Activated CD8-positive, alpha-beta memory T cell treated with anti-CD3 and anti-CD28 coated beads, Interleukin-2, amount 50 U/mL, for 48 hours (primary cell): ENCODE data around the gene HMGB2.

Source experiments
- DNase-seq: peaks from one replicate; pipeline ENCODE4 v3.0.0-alpha.2; 2020

Gene HMGB2

DNA sequence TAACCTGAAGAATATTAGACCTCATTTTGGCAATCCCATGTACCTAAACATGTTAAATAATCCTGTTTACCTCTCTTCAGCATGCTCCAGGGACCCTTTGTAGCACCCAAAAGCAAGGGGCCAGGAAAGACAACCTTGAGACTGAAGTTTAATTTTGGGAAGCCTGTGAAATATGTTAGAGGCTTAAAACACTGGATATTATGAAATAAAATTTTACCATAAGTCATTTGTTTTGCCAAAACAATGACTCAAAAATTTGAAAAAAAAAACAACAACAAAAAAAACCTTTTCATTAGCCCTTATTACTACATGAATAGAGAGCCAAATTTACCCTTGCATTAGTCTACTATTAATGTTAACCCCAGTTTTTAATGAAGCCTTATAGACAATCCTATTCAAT, 49.7 kb downstream of the HMGB2 start:
- DNase-seq = no peak

DNA sequence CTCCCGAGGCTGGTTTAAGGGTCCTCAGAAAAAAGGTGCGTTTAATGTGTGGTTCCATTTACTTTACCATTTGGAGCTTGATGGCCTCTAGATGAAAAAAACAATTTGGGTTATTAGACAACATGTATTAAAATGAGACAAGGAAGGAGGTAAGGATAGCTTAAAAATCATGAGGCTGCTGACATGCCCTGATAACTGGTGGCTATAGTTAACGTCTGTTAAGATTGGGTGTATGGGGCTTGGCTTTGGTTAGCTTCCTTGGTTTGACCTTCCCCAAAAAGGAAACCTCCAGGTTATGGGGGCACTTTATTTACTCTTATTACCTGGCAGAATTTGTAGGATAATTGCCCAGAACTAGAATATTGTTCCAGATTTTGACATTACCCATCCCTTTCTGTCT, 51.5 kb downstream of the HMGB2 start:
- no peak for DNase-seq

DNA sequence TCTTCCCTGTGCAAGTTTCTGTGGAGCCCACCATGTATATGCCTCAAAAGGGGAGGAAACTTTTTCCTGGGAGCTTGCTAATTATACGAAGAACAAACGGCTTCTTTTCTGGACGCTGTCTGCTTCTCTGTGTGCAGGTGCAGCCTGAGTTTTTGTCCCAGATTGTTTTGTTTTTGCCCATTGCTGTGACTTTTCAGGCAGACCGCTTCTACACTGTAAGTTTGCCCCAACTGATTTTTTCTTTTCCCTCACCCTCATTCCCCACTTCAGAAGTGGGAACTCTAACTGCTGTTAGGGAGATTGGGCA, 51.9 kb downstream of the HMGB2 start:
- DNase-seq = no peak

DNA sequence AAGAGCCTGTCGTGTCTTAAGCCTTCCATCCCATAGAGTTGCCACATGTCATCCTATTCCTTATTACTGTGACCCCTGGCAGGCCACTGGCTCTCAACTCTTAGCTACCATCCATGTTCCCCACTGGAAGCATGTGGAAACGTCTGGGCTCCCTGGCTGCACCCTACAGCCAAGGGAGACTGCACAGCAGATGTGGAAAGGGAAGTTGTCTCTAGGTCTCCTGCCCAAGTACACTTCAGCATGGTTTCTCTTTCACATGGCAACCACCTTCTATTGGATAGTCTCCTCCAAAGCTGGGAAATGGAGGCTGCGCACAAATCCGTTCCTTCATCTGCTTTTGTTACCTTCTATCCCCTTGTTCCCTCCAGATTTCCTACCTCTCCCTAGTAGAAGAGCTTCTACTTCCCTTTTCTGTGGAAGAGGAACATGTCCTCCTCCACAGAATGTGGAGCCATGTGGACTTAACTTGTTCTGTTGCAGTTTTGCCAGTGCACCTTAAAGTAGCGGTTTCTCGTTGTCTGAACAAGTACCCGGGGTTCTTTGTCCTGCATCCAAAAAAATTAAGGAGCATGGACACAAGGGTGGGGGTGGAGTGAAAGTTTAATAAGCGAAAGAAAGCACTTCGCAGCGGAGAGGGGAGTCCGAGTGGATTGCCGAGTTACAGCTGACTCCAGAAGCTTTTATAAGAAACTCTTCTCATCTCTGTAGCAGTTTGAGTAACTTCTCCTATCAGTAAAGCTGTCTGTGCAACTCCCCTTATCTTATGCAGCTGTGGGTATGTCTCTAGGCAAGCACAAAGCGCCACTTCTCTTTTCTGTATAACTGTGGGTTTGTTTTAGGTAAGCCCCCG, 52.5 kb downstream of the HMGB2 start:
- no peak for DNase-seq
